HK-2 (cell line): Measurements from ENCODE around the gene WNT16.
"Not testable (repeated sequence)": the region's sequence is repeated elsewhere in the genome, so short reads cannot be mapped to it uniquely, and the experiment has no call there.

Experiments used
- DNase-seq: peaks from one replicate; pipeline ENCODE4 v3.0.0-alpha.2; 2018; ENCODE audit not compliant: unreplicated experiment

WNT16 gene

DNA sequence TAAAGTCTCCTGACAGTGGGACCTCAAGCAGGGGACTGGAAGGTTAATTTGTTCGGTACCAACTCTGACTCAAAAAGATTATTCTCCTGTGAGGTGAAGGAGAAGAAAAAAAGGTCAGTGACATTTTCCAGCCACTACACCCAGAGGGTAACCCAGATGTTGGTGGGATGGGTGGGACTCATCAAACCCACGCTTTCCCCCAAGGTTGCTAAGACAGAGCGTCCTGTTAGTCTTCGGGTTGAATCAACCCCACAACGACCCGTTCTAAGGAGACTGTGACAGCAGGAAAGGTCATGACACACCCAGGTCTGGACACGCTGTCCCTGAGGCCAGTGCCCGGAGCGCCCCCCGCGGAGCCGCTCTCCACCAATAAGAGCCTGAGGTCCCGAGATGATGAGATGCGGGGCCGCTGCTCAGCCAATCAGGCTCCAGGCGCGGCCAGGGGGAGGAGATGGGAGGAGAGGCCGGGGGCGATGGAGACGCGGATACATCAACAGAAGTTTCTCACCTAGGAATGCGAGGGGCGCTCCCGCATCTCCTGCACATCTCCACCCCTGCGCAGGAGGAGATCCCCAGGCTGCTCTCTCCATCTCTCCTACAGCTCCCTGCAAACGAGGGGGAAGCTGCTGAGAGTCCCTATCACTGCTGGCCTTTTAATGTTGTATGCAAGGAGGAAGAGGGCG, at the start of gene WNT16:
WNT16 (plus strand) TSS at position 493 of the 683 bp plus-strand sequence. CDS start 293 bp downstream, outside the sequence.
- no peak for DNase-seq

DNA sequence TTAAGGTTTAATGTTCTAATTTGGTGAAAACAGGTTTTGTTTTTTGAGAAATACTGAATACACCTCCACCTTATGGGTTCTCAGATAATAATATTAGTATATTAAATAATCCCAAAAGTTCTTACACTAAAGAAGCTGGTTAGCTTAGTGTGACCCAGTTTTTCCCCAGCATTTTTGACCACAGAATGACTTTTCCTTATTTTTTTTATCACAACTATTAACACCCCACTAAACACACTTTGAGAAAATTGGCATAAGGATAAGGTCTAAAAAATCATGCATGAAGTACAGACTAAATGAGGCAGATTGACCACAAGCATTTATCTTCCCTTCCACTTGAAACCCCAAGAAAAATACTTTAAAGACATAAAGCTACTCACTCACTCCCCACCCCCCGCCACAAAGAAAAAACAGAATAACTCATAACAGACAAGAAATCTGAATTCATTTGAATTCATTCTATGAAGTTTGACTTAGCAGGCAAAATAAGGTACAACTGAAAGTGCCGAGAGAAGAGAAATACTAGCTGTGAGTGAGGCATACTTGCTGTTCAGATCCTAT, 49.7 kb upstream of the WNT16 start:
- no peak for DNase-seq

DNA sequence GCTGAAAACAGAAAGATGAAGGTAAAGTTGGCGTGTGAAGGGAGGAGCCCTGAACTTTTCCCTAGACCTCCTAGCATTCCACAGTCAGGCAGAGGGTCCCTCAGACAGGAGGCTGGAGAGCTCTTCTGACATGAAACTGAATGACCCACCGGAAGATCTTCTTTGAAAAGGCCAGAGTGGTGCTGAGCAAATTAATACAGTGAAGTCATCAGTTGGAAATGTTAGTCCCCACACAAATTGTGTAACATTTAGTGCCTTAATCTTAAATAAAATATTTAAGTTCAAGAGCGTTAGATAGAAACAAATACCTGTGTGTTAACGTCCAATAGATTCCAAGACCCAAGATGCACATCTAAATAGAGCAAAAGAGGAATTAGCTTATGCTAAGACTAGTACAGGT, 49.0 kb upstream of the WNT16 start:
- DNase-seq, result no peak

- DNase-seq, result no peak
Measured at GRCh38 chr7:121280656-121281055, 48.1 kb upstream of the WNT16 start.

GRCh38 chr7:121282129-121282528, 46.7 kb upstream of the WNT16 start:
- no peak for DNase-seq

- DNase-seq, result no peak
Measured at GRCh38 chr7:121285066-121285667, 43.6 kb upstream of the WNT16 start.

DNA sequence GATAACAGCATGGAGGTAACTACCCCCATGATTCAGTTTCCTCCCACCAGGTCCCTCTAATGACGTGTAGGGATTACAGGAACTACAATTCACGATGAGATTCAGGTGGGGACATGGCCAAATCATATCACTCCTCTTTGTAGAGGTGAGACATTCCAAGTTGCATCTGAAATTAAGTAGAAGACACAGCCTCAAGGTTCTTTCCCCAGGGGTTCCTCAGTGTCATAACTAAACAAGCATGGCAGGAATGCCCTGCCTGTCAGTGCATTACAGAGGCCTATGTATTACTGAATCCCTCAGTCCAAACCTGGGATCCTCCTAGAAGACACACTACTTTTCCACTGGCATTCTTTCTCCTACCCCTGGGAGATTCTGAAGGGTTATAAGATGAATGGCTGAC, 42.6 kb upstream of the WNT16 start:
- no peak for DNase-seq

DNA sequence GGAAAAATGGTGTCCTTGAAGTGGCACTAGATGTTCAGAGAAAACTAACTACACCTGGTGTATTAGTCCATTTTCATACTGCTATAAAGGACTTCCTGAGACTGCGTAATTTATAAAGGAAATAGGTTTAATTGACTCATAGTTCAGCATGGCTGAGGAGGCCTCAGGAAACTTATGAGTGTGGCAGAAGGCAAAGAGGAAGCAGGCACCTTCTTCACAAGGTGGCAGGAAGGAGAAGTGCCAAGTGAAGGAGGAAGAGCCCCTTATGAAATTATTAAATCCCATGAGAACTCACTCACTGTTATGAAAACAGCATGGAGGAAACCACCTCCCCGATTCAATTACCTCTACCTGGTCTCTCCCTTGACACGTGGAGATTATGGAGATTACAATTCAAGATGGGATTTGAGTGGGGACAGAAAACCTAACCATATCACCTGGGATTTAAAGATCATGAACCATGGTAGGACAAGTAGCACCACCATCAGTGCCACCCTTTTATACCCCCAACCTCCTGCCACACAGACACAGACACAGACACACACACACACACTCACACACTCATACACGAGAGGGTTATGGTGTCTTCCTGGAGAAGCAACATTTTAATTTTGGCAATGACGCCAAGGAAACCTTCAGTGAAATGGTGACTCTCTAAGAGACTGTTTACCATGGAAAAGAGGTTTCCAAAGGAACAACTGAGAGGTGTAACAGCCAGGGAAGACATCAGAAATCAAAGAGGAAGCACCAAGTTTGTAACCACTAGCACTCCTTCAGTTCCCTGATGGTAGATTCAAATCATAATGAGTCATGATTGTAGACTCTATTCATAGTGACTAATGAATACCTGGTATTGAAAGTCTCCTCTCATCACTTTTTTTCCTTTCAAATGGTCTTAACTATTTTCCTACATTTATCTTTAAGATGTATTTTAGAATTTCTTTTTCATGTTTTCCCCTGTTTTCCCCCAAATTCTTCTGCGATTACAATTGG, 41.8 kb upstream of the WNT16 start:
- DNase-seq, result no peak

DNA sequence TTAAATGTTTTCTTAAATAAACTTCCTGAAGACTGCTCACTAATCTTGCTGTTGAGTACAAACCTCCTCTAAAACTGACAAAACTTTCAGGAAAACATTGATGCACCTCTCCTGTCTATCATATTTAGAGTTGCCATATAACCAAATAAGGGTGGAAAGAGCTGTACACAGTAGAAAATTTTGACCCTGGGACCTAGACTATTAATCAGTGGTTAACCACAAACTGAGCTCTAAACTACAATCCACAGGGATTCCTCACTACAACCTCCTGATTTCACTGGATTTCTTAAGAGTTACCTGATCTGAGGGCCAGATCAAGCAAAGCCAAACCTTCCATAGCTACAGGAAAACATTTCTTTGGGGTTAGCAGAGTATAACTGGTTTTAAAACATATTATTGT, 39.9 kb upstream of the WNT16 start:
- DNase-seq, result no peak

- DNase-seq, result not testable (repeated sequence)
Measured at GRCh38 chr7:121289930-121290329, 38.9 kb upstream of the WNT16 start.

DNA sequence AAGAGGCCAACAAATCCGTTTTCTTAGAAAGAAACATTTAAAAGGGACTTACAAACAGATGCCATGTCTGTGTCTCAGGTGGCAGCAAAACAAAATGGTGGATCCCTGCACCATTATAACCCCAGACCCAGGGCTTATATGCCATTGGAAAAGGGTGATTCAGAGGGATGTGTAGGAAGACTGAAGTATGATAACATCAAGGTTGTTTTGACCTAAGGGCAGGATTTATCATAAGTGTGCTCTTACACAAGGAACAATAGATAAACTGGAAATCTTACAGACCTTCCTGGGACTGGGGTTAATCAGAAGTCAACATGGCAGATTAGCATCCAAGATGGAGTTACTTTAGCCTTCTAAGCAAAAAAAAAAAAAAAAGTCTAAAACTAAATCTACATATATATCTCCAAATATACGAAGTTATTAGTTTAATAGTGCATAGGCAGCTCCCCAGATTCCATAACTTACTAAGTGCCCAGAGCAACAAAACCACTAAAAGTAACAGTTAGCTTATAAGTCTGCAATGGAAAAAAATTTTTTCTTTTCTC, 34.3 kb upstream of the WNT16 start:
- DNase-seq, result no peak

DNA sequence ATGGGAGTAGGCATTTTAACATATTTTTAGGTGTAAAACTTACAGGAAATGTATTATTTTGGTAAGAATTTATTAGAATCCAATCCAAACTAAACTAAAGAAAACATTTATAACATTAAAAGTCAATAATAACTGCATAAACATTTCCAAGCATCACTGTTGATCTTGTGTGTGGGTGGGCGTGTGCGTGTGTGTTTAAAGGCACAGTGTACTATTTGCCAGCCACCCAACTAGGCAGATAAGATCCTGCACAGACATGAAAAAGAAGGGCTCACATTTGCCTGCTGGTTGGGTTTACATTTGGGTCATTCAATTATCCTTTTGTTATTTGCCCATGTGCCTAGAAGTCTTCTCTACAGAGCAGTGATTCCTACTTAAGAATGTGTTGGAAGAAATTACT, 31.0 kb upstream of the WNT16 start:
- DNase-seq, result no peak

- no peak for DNase-seq
Measured at GRCh38 chr7:121298831-121299239, 30.0 kb upstream of the WNT16 start.

DNA sequence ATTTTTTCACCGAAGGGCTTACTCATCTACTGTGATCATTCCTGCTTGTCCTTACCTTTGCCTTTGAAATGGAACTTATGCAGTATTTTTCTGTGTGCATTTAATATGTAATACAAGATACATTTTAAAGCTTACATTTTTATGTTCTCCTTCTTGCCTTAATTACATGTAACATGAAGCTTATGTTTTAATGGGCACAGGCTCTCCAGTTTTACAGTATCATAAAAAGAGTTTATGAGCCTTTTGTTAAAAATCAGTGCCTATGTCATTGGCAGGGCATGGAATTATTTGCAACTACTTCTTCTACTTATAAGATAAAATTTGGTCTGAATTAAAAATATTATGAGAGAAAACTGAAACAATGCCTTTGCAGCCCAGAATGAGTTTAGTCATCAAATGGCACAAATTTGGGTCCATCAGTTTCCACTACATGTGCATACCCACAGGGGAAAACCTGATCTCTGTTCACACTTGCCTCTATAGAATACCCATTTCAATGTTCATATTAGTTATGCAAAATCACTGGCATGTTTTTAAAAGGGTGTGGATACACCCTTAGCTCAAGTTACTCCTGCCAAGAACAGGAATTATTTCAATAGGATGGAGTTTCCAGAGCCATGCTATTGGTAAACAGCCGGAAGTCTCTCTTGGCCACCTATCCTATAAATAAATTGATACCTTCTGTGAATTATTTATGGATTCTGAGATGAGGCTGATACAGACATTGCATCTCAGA, 27.9 kb upstream of the WNT16 start:
- DNase-seq, result no peak

GRCh38 chr7:121301446-121302213, 27.2 kb upstream of the WNT16 start:
- DNase-seq, result no peak

- no peak for DNase-seq
Measured at GRCh38 chr7:121302214-121302745, 26.5 kb upstream of the WNT16 start.

GRCh38 chr7:121303422-121304101, 25.2 kb upstream of the WNT16 start:
- DNase-seq, result no peak

GRCh38 chr7:121304102-121304658, 24.6 kb upstream of the WNT16 start:
- no peak for DNase-seq

- no peak for DNase-seq
Measured at GRCh38 chr7:121305109-121305508, 23.7 kb upstream of the WNT16 start.
